ENCODE results near the gene ITGB6. TPM values are rescaled to one million over a fixed set of nuclear protein-coding genes. Genes with fewer than 3 reads are reported as not detected.

Gene ITGB6
- total RNA-seq, 4 donors from 2014 or later: 11.1 to 17.2 (median 13.4) TPM

DNA sequence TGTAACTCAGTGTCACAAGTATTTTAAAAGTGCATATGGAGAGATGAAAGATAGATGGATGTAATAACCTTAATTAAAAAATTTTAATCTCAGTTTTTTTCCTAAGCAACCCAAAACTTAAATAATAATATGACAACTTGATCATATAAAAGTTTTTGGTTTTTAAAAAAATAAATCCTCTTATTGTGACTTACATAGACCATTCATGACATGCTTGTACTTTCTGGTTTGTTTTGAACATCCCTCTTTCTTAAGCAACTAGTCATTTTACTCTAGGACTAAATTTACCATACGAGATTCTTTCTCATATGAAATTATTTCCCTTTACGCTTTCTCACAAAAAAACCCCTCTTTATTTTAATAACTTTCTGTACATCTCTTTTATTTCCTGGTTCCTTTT is 131.2 kb downstream of the ITGB6 start:
- intact Hi-C loops (cut with DNase I): no loop called here
- Histone ChIP-seq H3K4me3 (replicated peaks in 1 of 3) (no peak overlapping the region), H3K27me3 (no peaks in the 10 kb centered on the region), H3K27ac (no peak overlapping the region), H3K4me1 (no peaks in the 10 kb centered on the region), H3K36me3 (no peaks in the 10 kb centered on the region), H3K9me3 (no peaks in the 10 kb centered on the region)
- 90 to 95% methylated on average over 2 of the region's 2 CpGs for WGBS, 2 donors
- DNase-seq: no peak
- TF ChIP-seq POLR2A (IDR thresholded peaks at IDR 0.05): no peak
- TF ChIP-seq, protein P1, sequence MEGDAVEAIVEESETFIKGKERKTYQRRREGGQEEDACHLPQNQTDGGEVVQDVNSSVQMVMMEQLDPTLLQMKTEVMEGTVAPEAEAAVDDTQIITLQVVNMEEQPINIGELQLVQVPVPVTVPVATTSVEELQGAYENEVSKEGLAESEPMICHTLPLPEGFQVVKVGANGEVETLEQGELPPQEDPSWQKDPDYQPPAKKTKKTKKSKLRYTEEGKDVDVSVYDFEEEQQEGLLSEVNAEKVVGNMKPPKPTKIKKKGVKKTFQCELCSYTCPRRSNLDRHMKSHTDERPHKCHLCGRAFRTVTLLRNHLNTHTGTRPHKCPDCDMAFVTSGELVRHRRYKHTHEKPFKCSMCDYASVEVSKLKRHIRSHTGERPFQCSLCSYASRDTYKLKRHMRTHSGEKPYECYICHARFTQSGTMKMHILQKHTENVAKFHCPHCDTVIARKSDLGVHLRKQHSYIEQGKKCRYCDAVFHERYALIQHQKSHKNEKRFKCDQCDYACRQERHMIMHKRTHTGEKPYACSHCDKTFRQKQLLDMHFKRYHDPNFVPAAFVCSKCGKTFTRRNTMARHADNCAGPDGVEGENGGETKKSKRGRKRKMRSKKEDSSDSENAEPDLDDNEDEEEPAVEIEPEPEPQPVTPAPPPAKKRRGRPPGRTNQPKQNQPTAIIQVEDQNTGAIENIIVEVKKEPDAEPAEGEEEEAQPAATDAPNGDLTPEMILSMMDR (IDR thresholded peaks at IDR 0.05): no peak

- H3K4me1 ChIP-seq: peaks cover 7 to 24% of the 10 kb centered on the region in 2 donors
- H3K27ac ChIP-seq: no peak overlapping the region
- H3K27me3 ChIP-seq: no peaks in the 10 kb centered on the region
- no peaks in the 10 kb centered on the region for H3K36me3 ChIP-seq
- no peak overlapping the region for H3K4me3 ChIP-seq (replicated peaks in 1 of 3)
- TF ChIP-seq POLR2A (IDR thresholded peaks at IDR 0.05): no peak
- TF ChIP-seq, protein P1 (IDR thresholded peaks at IDR 0.05): no peak
- no peaks in the 10 kb centered on the region for H3K9me3 ChIP-seq
- DNase-seq: no peak
- intact Hi-C loops (cut with DNase I): no loop called here
- 86 to 96% methylated on average over 1 of the region's 1 CpG for WGBS, 2 donors
Measured at GRCh38 chr2:160064916-160065315, 135.2 kb downstream of the ITGB6 start.

- Histone ChIP-seq H3K27ac (no peak overlapping the region), H3K4me1 (peaks cover 16 to 32% of the 10 kb centered on the region in 2 donors), H3K36me3 (no peaks in the 10 kb centered on the region), H3K4me3 (replicated peaks in 1 of 3) (no peak overlapping the region), H3K9me3 (no peaks in the 10 kb centered on the region), H3K27me3 (no peaks in the 10 kb centered on the region)
- WGBS, 2 donors: 89 to 94% methylated on average over 4 of the region's 4 CpGs
- DNase-seq: no peak
- intact Hi-C loops (cut with DNase I): no loop called here
- no peak for TF ChIP-seq POLR2A (IDR thresholded peaks at IDR 0.05)
- TF ChIP-seq, protein P1 (IDR thresholded peaks at IDR 0.05): no peak
Measured at GRCh38 chr2:160063879-160064612, 136.0 kb downstream of the ITGB6 start.

DNA sequence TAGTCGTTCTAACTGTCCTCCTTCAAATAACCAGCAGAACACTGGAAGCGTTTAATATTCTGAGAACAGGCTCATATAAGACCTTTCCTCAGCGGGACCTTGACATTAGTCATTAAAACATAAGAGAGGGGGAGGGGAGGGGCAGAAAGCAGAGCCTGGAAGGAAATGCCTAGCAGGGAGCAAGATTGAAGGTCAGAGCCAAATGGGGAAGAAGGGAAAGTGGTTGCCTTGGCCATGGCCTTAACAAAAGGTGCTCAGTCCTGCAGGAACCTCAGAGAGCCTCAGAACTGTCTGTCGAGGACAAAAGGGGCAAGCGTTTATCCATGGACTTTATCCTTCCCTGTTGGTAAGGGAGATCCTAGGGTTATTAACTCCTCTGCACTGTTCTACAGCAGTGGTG is 136.8 kb downstream of the ITGB6 start:
- TF ChIP-seq, protein P1 (IDR thresholded peaks at IDR 0.05): no peak
- no peak for TF ChIP-seq POLR2A (IDR thresholded peaks at IDR 0.05)
- H3K27me3 ChIP-seq: no peaks in the 10 kb centered on the region
- peak overlapping the region in 2 of 3 donors; percentile 78 to 91 for H3K27ac ChIP-seq
- intact Hi-C loops (cut with DNase I): no loop called here
- no peaks in the 10 kb centered on the region for H3K36me3 ChIP-seq
- no peaks in the 10 kb centered on the region for H3K9me3 ChIP-seq
- DNase-seq: no peak
- peaks cover 20 to 38% of the 10 kb centered on the region in 2 donors for H3K4me1 ChIP-seq
- peak overlapping the region in 1 of 3 donors; percentile 86 for H3K4me3 ChIP-seq (replicated peaks in 1 of 3)
- 56 to 60% methylated on average over 5 of the region's 5 CpGs for WGBS, 2 donors

- Histone ChIP-seq H3K4me1 (peaks cover 28 to 46% of the 10 kb centered on the region in 2 donors), H3K9me3 (no peaks in the 10 kb centered on the region), H3K36me3 (no peaks in the 10 kb centered on the region), H3K4me3 (replicated peaks in 1 of 3) (peak within 1 kb of the TSS; percentile 37 to 86 (median 74)), H3K27ac (peak within 1 kb of the TSS; percentile 78 to 91 (median 78)), H3K27me3 (no peaks in the 10 kb centered on the region)
- peak; percentile 76 to 79 for DNase-seq
- intact Hi-C loops (cut with DNase I): no loop called here
- WGBS, 2 donors: 0 to 2% methylated on average over 12 to 15 of the region's 52 CpGs
- TF ChIP-seq, protein P1 (IDR thresholded peaks at IDR 0.05): no peak
- TF ChIP-seq POLR2A (IDR thresholded peaks at IDR 0.05): peak; percentile 17 to 85
Measured at GRCh38 chr2:160062292-160063005, 137.6 kb downstream of the ITGB6 start, which contains the start of gene PLA2R1. Gene PLA2R1 (minus strand): TSS chr2:160062615. CDS start chr2:160062403, 212 bp downstream.

All from thyroid gland (tissue), 4 donors.